Endothelial cell of umbilical vein (primary cell): ENCODE data around the gene PLD4. TPM values are rescaled to one million over a fixed set of nuclear protein-coding genes. Genes with fewer than 3 reads are reported as not detected.

Experiments
- BruUV-seq: library from RNA; stranded (reverse); fragments of 400-500 nt; replicated peaks from 2 replicates; lab custom pipeline; 2021; lab: Mats Ljungman, UMichigan
- CTCF ChIA-PET: fragments of 300-600, 350-600 bp; sonication (Branson Sonifier 250); formaldehyde crosslinking; loops from one replicate; lab custom pipeline; 2021; ENCODE audit warnings: antibody characterized with exemption, inconsistent platforms; lab: Charles Lee
- POLR2A ChIA-PET: fragments of 300-600, 350-600 bp; sonication (Branson Sonifier 250); formaldehyde crosslinking; loops from one replicate; lab custom pipeline; 2021; ENCODE audit warnings: antibody characterized with exemption, inconsistent platforms; lab: Charles Lee
- DNase-seq: peaks from one replicate; pipeline ENCODE4 v3.0.0-alpha.2; 2011; ENCODE audit warnings: low read depth, low spot score
- FAIRE-seq: peaks from 2 replicates; lab custom pipeline; 2011; peaks lifted over from hg19 to GRCh38; lab: Jason Lieb, UNC
- H2AFZ ChIP-seq: 2 replicates; pipeline ENCODE4 v1.6.0; 2012; ENCODE audit warnings: low read depth, low read length, control low read depth, inconsistent platforms
- H3K27ac ChIP-seq: 2 replicates; pipeline ENCODE4 v1.5.1; 2011; ENCODE audit warnings: low read depth, mild to moderate bottlenecking, control low read depth, low read length, moderate library complexity; ENCODE audit not compliant: insufficient read depth
- H3K27me3 ChIP-seq, 2 experiments: 2 replicates each; pipeline versions ENCODE4 v1.6.0 to v1.6.1; 2011; ENCODE audit warnings: low read length in 2 of 2, mixed read lengths in 1 of 2; ENCODE audit not compliant: control insufficient read depth in 2 of 2, insufficient read depth in 2 of 2
- H3K36me3 ChIP-seq, 2 experiments: 2 replicates in 1 of 2; 3 replicates in 1 of 2; pipeline ENCODE4 v1.5.1; 2011; ENCODE audit warnings: low read length in 2 of 2, mild to moderate bottlenecking in 1 of 2, moderate library complexity in 1 of 2; ENCODE audit not compliant: control insufficient read depth in 2 of 2, insufficient read depth in 2 of 2; ENCODE audit errors: extremely low read depth in 1 of 2
- H3K4me1 ChIP-seq: 3 replicates; pipeline ENCODE4 v1.5.1; 2011; ENCODE audit warnings: mild to moderate bottlenecking, low read length; ENCODE audit not compliant: control insufficient read depth, insufficient read depth; ENCODE audit errors: extremely low read depth
- H3K4me2 ChIP-seq: 2 replicates; pipeline ENCODE4 v1.6.1; 2011; ENCODE audit warnings: low read length, control low read depth, mixed read lengths; ENCODE audit not compliant: insufficient read depth
- H3K4me3 ChIP-seq, 3 experiments: fragments of 200-600 bp in 1 of 3; sonication (generic), shearing (Covaris generic) in 1 of 3; replicated peaks in 1 of 3; 2 replicates each; pipeline ENCODE4 v1.5.1; 2011 to 2016; ENCODE audit warnings: control low read depth in 3 of 3, low read length in 3 of 3, mild to moderate bottlenecking in 2 of 3, inconsistent platforms in 1 of 3, low read depth in 1 of 3, moderate library complexity in 1 of 3; ENCODE audit not compliant: insufficient read depth in 1 of 3
- H3K79me2 ChIP-seq: 2 replicates; pipeline ENCODE4 v1.6.0; 2012; ENCODE audit warnings: low read length, inconsistent platforms; ENCODE audit not compliant: control insufficient read depth, insufficient read depth
- H3K9ac ChIP-seq: replicated peaks from 2 replicates; pipeline ENCODE3; 2011; ENCODE audit warnings: low read length, control low read depth; ENCODE audit not compliant: insufficient read depth; ENCODE audit errors: extremely low read depth
- H3K9me1 ChIP-seq: replicated peaks from 3 replicates; pipeline ENCODE4 v1.6.0; 2011; ENCODE audit warnings: mild to moderate bottlenecking, low read length; ENCODE audit not compliant: control insufficient read depth, insufficient read depth; ENCODE audit errors: extremely low read depth
- H3K9me3 ChIP-seq: replicated peaks from 2 replicates; pipeline ENCODE4 v1.5.1; 2012; ENCODE audit warnings: low read length, inconsistent platforms; ENCODE audit not compliant: control insufficient read depth, insufficient read depth
- H4K20me1 ChIP-seq: replicated peaks from 2 replicates; pipeline ENCODE3; 2011; ENCODE audit warnings: mild to moderate bottlenecking, low read length; ENCODE audit not compliant: control insufficient read depth, insufficient read depth; ENCODE audit errors: extremely low read depth
- CTCF ChIP-seq, 2 donors: IDR thresholded peaks; 1 replicate in 1 of 2; 2 replicates in 1 of 2; pipeline ENCODE4 v1.5.1; 2011; ENCODE audit warnings: low read length in 2 of 2, mild to moderate bottlenecking in 2 of 2, moderate library complexity in 2 of 2, control low read depth in 1 of 2, inconsistent platforms in 1 of 2, low read depth in 1 of 2; ENCODE audit not compliant: insufficient read depth in 1 of 2; ENCODE audit errors: extremely low read depth in 1 of 2
- EZH2 ChIP-seq: IDR thresholded peaks from 2 replicates; pipeline ENCODE4 v1.6.1; 2012; ENCODE audit warnings: borderline replicate concordance, low read depth, mild to moderate bottlenecking, moderate library complexity, low read length, inconsistent platforms; ENCODE audit not compliant: severe bottlenecking
- FOS ChIP-seq: IDR thresholded peaks from 2 replicates; pipeline ENCODE4 v1.6.1; 2011; ENCODE audit warnings: mild to moderate bottlenecking, low read length, moderate library complexity, borderline replicate concordance; ENCODE audit not compliant: insufficient read depth
- GATA2 ChIP-seq: IDR thresholded peaks from 2 replicates; pipeline ENCODE4 v1.7.0; 2011; ENCODE audit warnings: low read depth, mild to moderate bottlenecking, moderate library complexity, mixed read lengths, low read length; ENCODE audit not compliant: insufficient read length, insufficient read depth
- JUN ChIP-seq: IDR thresholded peaks from 2 replicates; pipeline ENCODE4 v1.6.1; 2011; ENCODE audit warnings: borderline replicate concordance, low read depth; ENCODE audit not compliant: insufficient read length, insufficient read depth
- MYC ChIP-seq: IDR thresholded peaks from one replicate; pipeline ENCODE4 v1.6.1; 2011; ENCODE audit warnings: mild to moderate bottlenecking, low read depth, low read length
- POLR2A ChIP-seq: IDR thresholded peaks from 2 replicates; pipeline ENCODE4 v1.6.1; 2012; ENCODE audit warnings: low read depth, mild to moderate bottlenecking, control low read depth, low read length
- POLR2AphosphoS5 ChIP-seq: IDR thresholded peaks from 2 replicates; pipeline ENCODE4 v1.6.1; 2012; ENCODE audit warnings: low read depth, mild to moderate bottlenecking, control low read depth, low read length, moderate library complexity; ENCODE audit not compliant: insufficient read depth
- dilution Hi-C: fragments of 300-500 bp; cut with MboI; formaldehyde crosslinking; loops from one replicate; pipeline ENCODE4 v1.15.0; 2019; ENCODE audit warnings: low sequenced_read_pairs; ENCODE audit not compliant: extremely low pct_ligation_motif_present
- intact Hi-C: fragments of 100-400 bp; cut with micrococcal nuclease; formaldehyde crosslinking; loops from one replicate; pipeline ENCODE4 v1.10.0; 2022
- polyA plus RNA-seq, 4 experiments: library from polyadenylated mRNA; depleted of rRNA in 3 of 4; stranded (reverse) in 3 of 4; unstranded in 1 of 4; fragments of >200 nt; gene quantifications; 2 replicates each; pipeline versions ENCODE4 v1.2.1 to v1.2.3, GENCODE V29; 2011 to 2012; ENCODE audit warnings: missing spikeins in 1 of 4
- total RNA-seq: library from RNA; stranded (reverse); gene quantifications from 2 replicates; pipeline ENCODE4 v1.2.3, GENCODE V29; 2021
- TF ChIP-seq, protein P1 (sequence below): IDR thresholded peaks from 2 replicates; pipeline ENCODE4 v1.6.1; 2011; ENCODE audit not compliant: insufficient read depth, insufficient read length

The PLD4 gene
- total and polyA plus RNA-seq, 2 donors (not counting 3 experiments of a cell fraction or from before 2014, with no cell fraction given) = 0.01 to 0.11 TPM

DNA sequence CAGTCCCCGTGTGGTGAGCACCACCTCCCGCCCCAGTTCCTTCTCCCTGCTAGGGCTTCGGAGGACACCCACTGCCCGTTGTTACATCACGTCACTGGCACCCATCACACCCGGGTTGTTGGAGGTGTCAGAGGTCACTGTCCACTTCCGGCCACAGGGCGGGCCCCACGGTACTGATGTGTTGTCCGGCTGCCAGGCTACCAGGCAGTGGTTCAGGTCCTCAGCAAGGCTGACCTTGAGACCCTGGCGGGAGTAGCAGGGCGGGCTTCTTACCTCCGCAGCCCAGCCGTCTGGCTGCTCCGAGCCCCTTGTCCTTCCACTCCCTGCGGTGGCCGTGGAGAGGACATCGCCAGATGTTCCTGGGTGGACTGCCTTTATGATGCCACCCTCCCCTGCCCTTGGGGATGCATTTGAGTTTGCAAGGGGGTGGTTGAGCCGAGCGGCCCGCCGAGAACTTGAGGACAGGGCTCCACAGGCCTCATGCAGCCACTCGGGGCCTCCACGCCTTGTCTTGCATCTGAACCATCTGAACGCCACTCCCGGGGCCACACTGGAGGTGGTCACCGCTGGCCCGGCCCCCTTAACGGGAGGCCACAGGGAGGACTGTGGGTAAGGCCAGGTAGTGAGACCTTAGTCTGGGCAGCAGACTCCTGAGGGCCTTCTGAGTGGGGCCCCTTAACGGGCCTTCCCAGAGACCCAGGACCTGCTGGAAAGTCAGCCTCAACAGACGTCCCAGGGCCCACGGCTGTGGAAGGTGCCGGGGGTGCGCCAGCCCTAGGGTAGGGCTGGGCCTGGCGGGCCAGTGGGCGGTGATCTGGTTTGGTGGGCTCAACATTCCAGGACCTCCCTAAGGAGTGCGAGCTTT lies 27.1 kb upstream of the PLD4 start:
- H3K4me3 ChIP-seq = no peak overlapping the region
- TF ChIP-seq CTCF (IDR thresholded peaks at IDR 0.05; ENCODE audit: extremely low read depth in 1 of 2, insufficient read depth in 1 of 2, low read depth in 1 of 2, low read length in 2 of 2) (no peak), GATA2 (no peak), POLR2AphosphoS5 (no peak), POLR2A (no peak), FOS (no peak), MYC (no peak), JUN (no peak), EZH2 (no peak)
- TF ChIP-seq, protein P1, sequence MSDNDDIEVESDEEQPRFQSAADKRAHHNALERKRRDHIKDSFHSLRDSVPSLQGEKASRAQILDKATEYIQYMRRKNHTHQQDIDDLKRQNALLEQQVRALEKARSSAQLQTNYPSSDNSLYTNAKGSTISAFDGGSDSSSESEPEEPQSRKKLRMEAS = no peak
- dilution Hi-C loops (no loop called here), intact Hi-C loops (no loop called here)
- no peaks in the 10 kb centered on the region for H3K9me3 ChIP-seq
- FAIRE-seq (no peak), DNase-seq (no peak)
- H2AFZ ChIP-seq = no peak overlapping the region
- CTCF ChIA-PET = interaction anchor here (0.7 to 2.9 kb wide), 8 partner anchors 8 to 189 kb away, joined by 3 to 14 read pairs (median 6); no protein-coding TSS in a partner anchor
- no TSS peak for BruUV-seq
- H3K36me3 ChIP-seq = no peaks in the 10 kb centered on the region
- no peak overlapping the region for H3K9ac ChIP-seq
- H3K4me1 ChIP-seq = peaks cover 16% of the 10 kb centered on the region
- no peaks in the 10 kb centered on the region for H3K79me2 ChIP-seq
- no peaks in the 10 kb centered on the region for H3K9me1 ChIP-seq
- no peaks in the 10 kb centered on the region for H3K27me3 ChIP-seq
- no peak overlapping the region for H3K27ac ChIP-seq
- H4K20me1 ChIP-seq = no peaks in the 10 kb centered on the region
- H3K4me2 ChIP-seq = no peak overlapping the region
- POLR2A ChIA-PET = no interaction called here
